NCI-H2171 treated with DMSO at 0.1 percent for 48 hours (cell line): Measurements from ENCODE around the gene MED13L.

Source experiments
- DNase-seq: peaks from one replicate; lab custom pipeline; 2025; lab: John Stamatoyannopoulos, UW

MED13L gene

DNA sequence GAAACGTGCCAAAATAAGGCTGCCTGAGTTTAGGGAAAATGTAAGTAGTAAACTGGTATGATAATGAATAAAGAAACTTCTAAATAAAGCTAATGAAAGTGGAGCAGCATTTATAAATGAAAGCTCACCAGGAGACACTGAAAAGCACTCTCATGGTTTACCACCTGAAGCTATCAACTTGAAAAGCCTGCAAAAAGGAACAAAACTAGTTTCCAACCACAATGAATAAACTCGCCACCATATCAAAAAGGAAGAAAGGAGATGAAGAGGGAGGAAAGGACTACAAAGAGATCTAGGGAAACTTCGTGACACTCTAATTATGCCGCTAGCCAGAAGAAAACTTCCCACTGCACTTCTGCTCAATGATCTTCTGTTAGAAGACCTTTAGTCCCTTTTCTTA is 66.7 kb downstream of the MED13L start:
- DNase-seq = no peak

DNA sequence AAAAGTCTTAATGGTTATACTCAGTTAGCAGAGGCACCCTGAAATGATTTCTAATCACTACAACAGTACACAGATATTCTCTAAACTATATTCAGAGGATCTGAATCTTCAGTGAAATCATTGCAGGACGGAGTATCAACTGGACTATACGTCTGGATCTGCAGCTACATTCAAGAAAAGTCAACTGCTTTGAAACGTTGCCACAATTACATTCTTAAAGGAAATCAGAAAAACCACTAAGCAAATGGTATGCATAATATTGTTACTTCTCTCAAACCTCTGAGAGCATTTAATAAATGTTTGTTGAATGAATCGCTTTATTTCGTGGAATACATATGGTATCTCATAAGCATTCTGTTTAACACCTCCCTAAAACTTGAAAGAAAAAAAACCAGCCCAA is 67.4 kb downstream of the MED13L start:
- no peak for DNase-seq

DNA sequence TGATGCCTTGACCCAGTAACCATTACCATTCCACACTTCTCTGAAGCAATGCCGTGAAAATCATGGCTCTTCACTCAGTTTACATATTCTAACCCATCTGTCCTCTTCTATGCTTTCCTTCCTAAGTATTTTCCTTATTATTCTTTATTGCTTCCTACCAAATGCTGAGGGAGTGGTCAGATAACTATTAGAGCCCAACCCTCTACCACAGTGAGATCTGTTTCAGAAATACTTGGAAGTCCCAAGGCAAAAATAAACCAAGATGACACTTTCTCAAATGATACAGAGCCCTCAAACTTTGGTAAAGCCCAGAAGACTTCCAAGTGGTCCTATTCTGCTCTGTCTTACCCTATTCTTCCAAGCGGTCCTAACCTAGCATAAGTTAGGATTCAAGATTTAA is 68.0 kb downstream of the MED13L start:
- no peak for DNase-seq

DNA sequence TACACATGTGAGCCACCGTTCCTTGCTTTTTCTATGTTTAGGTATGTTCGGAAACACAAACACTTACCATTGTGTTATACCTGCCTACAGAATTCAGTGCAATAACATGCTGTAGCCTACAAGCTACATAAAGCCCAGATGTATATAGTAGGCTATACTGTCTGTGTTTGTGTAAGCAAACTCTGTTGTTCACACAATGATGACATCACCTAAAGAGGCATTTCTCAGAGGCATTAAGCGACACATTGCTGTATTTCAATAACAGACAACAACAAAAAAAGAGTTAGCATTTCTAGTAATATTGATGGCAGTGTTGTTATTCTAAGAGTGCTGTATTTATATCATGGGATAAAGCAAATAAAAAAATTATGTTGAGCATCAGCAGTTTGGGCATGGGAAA is 70.2 kb downstream of the MED13L start:
- DNase-seq = no peak

DNA sequence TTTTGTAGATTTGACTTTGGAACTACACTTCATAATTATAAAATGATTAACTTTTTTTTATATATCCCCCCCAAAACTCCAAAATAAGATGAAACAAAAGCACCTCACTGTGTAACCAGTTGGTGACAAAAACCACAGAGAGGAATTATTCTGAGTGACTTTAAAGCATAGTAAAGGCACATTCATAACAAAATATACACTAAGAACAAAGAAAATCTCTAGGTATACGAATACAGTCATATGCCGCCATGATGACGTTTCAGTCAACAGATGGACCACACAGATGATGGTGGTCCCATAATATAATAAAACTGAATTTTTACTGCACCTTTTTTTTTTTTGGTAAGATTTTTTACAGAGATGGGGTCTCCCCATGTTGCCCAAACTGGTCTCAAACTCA is 70.7 kb downstream of the MED13L start:
- no peak for DNase-seq

DNA sequence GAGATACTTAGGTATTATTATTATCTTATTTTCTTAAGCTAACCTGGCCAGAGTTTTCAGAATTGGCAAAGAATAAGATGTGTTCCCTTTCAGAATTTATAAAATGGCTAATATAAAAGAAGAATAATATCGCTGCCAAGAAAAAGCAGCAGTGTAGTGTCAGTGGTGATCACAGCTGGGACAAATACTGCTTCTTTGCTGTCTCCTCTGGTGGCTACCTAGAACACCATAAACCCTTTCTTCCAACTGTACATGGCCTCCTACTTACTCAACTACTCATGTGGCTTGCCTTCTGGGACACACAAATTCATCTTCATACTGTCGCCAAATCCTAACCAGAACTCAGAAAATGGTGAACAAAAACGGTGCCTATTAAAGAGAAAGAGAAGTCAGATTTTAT is 72.7 kb downstream of the MED13L start:
- DNase-seq = no peak

DNA sequence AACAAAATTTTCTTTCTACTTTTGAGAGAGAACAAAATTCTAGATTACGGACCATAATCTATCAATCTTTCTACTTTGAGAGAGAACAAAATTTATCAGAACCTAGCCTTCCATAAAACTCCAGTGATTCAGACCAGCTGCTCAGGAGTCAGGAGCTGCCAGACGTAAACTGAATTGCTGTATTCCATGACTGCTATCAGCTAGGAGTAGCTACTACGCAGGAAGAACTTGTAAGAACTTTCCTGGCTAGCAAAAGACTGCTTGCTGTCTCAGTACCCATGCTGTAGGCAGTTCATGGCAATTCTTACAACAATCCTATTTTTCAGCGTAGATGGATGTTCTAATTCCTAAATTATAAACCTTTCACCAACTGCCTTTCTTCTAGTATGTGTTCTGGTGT is 73.3 kb downstream of the MED13L start:
- DNase-seq = no peak

DNA sequence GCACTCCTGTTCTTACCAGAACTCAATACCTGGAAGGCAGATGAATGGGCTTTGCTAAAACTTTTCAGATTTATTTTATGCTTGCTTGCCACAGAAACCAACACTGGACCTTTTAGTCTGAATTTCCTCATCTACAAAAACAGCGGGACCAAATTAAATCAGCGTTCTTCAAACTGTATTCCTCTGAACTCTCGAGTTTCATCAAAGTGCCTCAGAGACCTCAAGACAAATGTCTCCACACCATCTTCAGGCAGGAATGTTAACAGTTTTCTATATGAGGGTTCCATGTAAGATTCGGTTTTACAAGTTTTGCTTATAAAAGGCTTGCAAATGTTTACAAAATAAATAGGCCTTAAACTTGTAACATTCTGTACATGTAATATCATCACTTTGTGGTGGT is 74.6 kb downstream of the MED13L start:
- DNase-seq = no peak

DNA sequence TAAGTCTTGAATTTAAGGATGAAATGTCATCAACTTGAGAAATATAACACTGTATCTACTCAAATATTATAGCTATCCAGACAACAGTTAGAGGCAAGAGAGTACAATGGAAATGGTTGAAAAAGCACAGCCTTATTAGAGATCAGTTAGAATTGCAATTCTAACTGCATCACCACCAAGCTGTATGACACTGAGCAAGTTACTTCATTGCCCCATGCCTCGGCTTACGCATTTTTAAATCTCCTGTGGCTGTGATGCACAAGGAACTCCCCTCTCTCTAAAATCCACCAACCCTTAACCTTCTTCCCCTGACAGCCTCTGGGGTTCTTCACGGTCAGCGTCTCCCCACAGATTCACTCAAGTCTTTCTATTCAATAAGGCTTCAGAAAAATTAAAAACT is 75.1 kb downstream of the MED13L start:
- no peak for DNase-seq

DNA sequence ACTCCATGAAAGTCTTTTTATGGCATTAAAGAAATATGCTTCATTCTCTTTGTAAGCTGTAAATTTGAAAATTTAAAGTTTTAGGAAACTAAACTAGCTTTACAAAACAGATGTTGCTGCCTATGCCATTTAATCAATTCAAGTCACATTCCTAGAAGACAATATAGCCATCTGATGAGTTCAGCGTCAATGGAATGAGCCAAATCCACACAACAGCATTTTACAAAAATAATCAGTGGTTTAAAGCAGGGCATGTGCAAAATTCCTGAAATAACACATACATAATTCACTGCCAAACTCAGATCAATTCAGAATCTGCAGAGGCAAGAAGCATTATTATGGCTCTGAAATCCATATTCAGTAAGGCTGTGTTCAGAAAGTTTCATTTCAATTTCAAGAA is 75.6 kb downstream of the MED13L start:
- DNase-seq = no peak

DNA sequence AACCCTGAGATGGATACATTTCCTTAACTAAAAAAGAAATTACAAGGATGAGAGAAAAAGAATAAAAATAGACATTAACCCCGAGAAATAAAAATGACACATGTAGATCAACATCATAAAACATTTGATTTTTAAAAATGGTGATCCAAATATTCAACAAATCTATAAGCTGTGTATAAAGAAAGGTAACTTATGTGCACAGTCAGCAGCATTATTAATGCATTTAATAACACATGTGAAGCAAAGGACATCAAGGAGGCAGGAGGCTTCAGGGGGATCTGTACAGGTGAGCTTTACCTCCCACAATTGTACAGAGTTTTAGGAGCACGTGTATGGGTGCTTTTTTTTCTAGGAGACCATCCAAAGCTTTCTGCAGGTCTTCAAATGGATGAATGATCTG is 76.1 kb downstream of the MED13L start:
- no peak for DNase-seq

DNA sequence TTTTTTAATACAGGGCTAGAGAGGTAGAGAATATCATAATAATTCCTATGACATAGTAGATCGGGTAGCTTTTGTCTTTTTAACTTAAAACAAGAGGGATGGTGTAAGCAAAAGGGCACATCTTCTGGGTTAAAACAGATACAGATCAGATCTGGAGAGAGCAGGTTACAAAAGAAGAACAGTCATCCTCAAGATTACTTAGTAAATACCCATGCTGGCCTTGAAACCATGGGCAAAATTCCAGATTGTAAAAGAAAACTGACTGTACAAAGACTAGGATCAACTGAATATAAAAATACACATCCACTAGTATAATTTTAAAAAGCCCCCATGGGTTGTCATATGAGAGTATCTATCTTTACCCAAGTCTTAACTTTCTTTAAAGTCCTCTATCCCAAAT is 76.7 kb downstream of the MED13L start:
- DNase-seq = no peak

DNA sequence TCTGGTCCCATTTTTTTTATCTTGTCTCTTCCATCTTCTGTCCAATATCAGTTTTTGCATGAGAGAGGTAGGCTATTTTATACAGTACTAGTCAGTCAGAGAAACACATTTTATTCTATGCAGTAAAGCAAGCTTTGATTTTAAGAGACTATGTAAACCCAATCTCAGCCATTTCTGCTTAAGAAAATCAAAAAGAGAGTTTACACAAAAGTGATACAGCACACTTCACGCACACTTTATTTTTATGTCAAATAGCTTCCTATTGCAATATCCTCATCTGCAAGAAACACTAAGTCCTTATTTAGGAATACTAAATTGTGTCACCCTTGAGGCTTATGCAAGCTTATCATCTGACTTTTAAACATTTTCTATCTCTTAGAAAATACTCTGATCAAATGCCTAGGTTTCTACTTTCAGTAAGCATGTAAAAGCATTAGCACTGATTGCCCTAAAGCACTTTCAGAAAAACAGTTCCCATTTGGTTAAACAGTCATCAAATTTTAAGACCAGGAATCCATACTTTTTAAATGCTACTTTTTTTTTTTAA is 78.3 kb downstream of the MED13L start:
- DNase-seq = no peak

DNA sequence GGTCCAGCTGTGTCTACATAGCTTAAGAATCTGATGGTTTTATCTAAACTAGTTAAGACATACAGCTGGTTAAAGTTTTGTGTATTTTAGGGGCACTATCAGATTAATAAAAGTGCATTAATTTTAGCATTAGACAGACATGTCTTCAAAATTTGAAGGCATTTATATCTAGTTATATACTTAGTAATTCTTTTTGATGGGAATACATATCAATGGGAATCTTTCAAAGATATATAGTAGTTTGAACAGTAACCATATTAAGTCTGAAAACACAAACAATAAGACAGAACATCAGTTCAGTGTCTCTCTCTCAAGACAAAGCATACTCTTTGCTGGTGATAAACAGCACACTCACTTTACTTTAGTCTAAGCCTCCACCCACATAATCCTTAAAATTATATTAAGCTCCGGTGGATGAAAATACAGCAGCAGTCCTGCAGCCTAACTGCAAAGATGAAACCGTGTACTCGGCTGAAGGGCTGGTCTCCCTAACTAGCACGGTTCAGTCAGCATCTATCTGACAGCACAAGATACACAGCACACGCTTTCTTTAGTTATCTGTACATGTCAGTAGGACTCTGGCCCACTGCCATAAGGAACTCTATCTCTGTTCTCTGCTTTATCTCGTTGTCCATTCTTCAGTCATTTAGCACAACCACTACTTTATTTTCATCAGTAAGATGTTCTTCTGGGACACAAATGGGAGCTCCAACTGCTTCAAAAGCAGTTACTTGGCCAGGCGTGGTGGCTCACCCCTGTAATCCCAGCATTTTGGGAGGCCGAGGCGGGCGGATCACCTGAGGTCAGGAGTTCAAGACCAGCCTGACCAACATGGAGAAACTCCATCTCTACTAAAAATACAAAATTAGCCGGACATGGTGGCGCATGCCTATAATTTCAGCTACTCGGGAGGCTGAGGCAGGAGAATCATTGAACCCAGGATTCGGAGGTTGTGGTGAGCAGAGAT is 80.5 kb downstream of the MED13L start:
- no peak for DNase-seq

DNA sequence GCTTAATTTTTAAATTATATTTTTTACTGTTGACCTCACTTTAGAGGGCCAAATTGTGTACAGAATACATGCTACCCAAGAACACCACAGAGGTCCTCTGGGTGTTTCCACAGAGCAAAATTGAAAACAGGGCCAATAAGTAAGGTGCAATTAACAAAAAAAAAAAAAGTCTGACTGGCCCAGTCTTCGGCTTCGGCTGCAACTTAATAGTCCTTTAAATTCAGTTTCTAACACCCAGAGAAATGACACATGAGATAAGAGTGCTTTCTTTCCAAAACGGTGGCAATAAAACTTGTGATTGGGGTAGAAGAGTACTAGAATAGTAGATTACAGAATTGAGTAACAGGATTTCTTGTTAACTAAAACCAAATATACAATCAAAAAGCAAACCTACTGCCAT is 81.3 kb downstream of the MED13L start:
- DNase-seq = no peak

DNA sequence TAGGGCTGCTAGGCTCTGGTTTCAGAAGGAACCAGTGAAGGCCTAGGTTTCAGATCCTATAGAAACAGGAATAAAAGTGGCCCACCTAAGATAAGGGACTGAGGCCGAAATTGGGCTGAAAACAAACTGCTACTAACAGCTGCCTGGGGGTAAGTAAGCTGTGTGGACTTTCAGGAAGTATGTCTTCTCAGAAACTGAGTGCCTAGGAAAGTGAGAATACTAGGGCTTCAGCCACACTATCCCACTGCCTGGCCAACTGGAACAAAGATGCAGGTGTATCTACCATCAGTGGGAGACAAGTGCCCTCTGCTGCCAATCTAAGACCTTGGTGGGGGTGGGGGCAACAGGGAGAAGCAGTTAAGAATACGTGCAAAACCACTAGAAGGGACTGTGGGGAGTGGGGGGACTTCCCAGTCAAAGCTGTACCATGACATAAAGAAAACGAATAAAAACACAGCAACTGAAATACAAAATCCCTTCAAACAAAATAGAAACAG is 82.5 kb downstream of the MED13L start:
- DNase-seq = no peak

DNA sequence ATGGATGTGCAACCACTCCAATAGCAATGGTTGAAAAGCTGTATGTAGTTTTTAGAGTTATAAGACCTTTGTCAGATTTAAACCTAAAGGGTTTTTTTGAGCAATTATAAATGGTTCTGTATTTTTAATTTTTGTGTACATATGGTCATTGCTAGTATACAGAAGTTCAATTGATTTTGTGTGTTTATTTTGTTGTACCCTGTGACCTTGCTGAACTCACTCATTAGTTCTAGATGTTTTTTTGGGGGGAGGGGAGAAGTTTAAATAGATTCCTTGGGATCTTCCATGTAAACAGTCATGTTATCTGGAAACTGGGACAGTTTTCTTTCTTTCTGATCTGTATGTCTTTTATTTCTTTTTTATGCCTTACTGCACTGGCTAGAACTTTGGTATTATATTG is 87.8 kb downstream of the MED13L start:
- no peak for DNase-seq

DNA sequence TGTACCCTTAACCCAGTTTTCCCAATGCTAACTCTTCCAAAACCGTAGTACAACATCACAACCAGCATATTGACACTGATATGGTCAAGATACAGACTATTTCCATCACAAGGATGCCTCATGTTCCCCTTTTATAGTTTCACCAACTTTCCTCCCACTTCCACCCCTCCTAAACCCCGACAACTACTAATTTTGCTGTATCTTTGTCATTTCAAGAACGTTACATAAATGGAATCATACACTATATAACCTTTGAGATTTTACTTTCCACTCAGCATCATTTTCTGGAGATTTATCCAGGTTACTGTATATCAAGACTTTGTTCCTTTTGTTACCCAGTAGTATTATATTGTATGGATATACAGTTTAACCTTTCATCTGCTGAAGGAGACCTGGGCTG is 88.9 kb downstream of the MED13L start:
- DNase-seq = no peak

DNA sequence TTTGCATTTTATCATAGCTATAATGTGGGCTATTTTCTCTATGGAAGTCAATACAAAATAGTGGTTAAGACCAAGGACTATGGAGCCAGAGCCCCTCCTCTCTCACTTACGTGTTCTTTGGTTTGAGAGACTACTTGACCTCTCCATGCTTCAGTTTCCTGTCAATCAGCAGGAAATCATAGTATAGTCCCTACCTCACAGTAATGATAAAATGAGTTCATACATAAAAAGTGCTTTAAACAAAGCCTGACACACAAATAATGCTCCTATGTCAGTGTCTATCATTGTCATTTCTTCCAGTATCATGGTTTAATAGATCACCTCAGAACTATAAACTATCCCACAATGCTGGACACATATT is 90.4 kb downstream of the MED13L start:
- DNase-seq = no peak

DNA sequence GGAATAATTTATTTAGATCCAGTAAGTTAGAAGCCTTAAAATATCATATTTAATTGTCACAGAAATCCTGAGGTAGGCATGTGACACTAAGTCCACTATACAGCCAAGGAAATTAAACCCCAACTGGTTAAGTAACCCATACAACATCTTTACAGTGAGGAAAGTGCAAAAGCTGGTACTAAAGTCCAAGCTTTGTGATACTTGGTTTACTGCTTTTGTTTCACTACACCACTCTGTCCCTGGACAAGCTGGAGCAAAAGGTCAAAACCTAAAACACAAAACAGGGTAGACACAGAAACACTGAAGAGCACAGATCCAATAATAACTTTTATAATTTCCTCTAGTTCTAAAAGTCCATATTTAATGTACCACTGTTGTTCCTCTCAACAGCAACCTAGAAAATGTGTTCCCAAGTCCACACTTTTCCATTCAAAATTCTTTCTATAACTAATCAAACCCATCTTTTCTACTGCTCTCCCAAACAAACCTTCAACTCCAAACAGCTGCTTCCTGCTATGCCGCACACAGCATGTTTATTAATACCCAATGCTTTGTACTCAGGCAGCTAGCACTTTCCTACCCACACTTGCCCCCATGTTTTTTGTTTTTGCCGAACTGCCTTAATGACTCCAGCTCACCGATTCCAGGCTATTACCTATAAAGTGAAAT is 90.9 kb downstream of the MED13L start:
- no peak for DNase-seq

DNA sequence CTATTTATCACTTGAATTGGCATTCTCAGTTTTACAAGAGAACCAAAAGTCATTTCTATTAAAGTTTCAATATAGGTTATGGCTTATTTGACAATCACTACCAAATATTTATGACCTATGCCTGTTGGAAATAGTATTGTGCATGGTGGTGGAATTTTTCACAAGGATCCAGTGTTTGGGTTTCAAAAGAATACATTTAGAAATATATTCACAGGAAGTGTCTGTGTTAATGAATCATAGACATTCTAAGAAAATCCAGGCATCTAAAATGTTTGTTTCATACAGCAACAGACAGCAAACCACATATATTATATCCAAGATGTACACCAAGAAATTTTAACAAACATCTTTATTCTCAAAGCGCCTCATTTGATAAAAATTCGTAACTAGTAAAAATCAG is 92.7 kb downstream of the MED13L start:
- no peak for DNase-seq

DNA sequence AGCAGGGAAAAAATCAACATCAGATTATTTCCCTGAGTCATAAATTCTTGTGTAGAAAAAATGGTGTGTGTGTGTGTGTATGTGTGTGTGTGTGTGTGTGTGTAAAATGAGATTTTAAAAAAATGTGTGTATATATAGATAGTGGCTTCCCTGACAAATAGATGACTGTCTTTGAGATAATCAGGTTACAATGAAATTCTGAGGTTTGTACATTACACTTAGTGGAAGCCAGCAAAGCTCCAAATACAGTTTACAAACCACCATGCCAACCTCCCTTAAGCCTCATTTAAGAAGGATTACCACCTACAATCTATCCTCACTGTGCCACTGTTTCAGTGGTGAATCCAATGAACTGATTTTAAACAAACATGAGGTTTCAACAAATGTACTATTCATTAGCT is 93.8 kb downstream of the MED13L start:
- no peak for DNase-seq

DNA sequence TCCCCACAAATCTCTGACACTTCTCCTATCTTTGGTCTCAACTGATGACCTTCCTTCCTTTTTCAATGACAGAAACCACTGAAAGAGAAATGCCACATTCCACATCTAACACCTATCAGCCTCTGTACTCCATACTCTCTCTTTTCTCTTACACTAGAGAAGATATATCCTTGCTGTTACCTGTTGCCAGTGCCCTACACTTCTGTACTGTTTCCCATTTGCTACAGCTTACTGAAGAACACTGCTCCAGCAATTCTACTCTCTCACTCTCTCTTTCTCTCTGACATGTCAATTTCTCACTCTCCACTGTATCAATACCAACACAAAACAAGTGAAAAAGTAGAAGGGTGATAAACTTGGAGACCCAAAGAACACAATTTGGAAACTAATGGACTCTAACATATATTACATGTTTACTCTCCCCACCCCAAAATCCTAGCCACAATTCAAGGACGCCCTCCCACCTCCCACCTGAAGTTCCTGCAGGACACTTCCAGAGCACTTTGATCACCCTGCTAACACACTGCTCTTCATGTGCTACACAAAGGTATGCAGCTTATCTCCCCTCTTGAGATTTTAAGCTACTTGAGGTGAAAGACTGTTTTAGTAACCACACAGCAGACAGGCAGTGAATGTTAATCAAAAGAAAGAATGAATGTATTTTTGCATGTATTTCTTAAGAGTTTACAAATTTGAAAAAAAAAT is 95.0 kb downstream of the MED13L start:
- no peak for DNase-seq
